ENCODE data around the gene GALE. TPM values are rescaled to one million over a fixed set of nuclear protein-coding genes. Genes with fewer than 3 reads are reported as not detected.
"Not testable (repeated sequence)": the region's sequence is repeated elsewhere in the genome, so short reads cannot be mapped to it uniquely, and the experiment has no call there.

Gene GALE
- total RNA-seq, 4 donors from 2014 or later, result 28.5 to 166 (median 124) TPM

DNA sequence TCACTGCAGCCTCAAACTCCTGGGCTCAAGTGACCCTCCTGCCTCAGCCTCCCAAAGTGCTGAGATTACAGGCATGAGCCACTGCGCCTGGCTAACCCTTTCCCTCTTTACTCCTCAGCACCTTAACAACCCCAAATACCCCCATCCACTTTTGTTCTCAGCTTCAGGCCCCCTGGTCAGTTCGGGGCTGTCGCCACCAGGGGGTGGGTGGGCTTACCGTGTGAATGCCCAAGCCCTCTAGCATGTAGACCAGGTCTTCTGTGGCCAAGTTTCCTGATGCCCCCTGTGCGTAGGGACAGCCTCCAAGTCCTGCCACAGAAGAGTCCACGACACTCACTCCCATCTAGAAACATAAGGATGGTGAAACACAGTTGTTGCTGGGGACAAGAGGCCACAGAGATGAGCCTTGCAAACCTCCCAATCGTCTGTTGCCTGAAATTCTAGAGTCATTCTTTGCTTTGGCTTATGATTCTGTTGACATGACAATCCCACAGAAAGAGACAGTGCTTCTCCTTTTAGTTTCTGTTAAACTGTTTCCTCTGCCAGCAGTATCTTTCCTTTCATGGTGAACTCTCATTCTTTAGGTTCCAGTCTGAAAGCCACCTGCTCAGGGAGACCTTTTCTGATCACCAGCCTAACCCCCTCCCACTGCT lies 3.8 kb upstream of the GALE start:
- in situ Hi-C loops (cut with MboI; ENCODE audit: low pct_ligation_motif_present in 1 of 4, low pct_unique_long_range_greater_than_20kb in 1 of 4, low sequenced_read_pairs in 3 of 4) (loop anchor here in 2 of 4 donors (10.0 to 25.0 kb wide), 2 partner anchors 60 to 108 kb away; partner anchors contain the start of genes CNR2 (in 1 of the 2) and FUCA1 (in 1 of the 2)), intact Hi-C loops (cut with DNase I; ENCODE audit: low total_unique reads) (loop anchor here (10.0 kb wide), 1 partner anchor 60 kb away; the partner anchor contains the start of gene FUCA1)
- Histone ChIP-seq H3K4me3 (no peak overlapping the region), H3K4me1 (peaks cover 12 to 15% (median 15%) of the 10 kb centered on the region in 4 donors), H3K9me3 (no peaks in the 10 kb centered on the region), H3K36me3 (peaks cover 0 to 6% (median 0%) of the 10 kb centered on the region in 4 donors), H3K27me3 (no peaks in the 10 kb centered on the region), H3K27ac (no peak overlapping the region)
- DNase-seq, result no peak
- WGBS, 2 donors (ENCODE audit: low coverage in 1 of 2), result 68% methylated on average over 7 of the region's 7 CpGs; no CpG with 5 or more reads in 1 of the 2 donors
- TF ChIP-seq POLR2A (IDR thresholded peaks at IDR 0.05), result no peak
- TF ChIP-seq, protein P1, sequence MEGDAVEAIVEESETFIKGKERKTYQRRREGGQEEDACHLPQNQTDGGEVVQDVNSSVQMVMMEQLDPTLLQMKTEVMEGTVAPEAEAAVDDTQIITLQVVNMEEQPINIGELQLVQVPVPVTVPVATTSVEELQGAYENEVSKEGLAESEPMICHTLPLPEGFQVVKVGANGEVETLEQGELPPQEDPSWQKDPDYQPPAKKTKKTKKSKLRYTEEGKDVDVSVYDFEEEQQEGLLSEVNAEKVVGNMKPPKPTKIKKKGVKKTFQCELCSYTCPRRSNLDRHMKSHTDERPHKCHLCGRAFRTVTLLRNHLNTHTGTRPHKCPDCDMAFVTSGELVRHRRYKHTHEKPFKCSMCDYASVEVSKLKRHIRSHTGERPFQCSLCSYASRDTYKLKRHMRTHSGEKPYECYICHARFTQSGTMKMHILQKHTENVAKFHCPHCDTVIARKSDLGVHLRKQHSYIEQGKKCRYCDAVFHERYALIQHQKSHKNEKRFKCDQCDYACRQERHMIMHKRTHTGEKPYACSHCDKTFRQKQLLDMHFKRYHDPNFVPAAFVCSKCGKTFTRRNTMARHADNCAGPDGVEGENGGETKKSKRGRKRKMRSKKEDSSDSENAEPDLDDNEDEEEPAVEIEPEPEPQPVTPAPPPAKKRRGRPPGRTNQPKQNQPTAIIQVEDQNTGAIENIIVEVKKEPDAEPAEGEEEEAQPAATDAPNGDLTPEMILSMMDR (IDR thresholded peaks at IDR 0.05), result no peak

- peaks cover 0 to 6% (median 0%) of the 10 kb centered on the region in 4 donors for H3K36me3 ChIP-seq
- H3K27me3 ChIP-seq, result no peaks in the 10 kb centered on the region
- in situ Hi-C loops (cut with MboI; ENCODE audit: low pct_ligation_motif_present in 1 of 4, low pct_unique_long_range_greater_than_20kb in 1 of 4, low sequenced_read_pairs in 3 of 4) (loop anchor here in 2 of 4 donors (10.0 to 25.0 kb wide), 2 partner anchors 61 to 109 kb away; partner anchors contain the start of genes CNR2 (in 1 of the 2) and FUCA1 (in 1 of the 2)), intact Hi-C loops (cut with DNase I; ENCODE audit: low total_unique reads) (loop anchor here (10.0 kb wide), 1 partner anchor 61 kb away; the partner anchor contains the start of gene FUCA1)
- peaks cover 14 to 22% (median 21%) of the 10 kb centered on the region in 4 donors for H3K4me1 ChIP-seq
- no peak overlapping the region for H3K4me3 ChIP-seq
- no peaks in the 10 kb centered on the region for H3K9me3 ChIP-seq
- no peak overlapping the region for H3K27ac ChIP-seq
- WGBS, 2 donors (ENCODE audit: low coverage in 1 of 2), result 93 to 100% methylated on average over 1 to 5 of the region's 5 CpGs
- no peak for DNase-seq
- TF ChIP-seq POLR2A (IDR thresholded peaks at IDR 0.05) (no peak), EP300 (IDR thresholded peaks at IDR 0.05; ENCODE audit: low read depth) (no peak), POLR2AphosphoS5 (IDR thresholded peaks at IDR 0.05) (no peak)
- TF ChIP-seq, protein P1 (IDR thresholded peaks at IDR 0.05), result no peak
Observed at GRCh38 chr1:23803674-23804073, 3.1 kb upstream of the GALE start.

DNA sequence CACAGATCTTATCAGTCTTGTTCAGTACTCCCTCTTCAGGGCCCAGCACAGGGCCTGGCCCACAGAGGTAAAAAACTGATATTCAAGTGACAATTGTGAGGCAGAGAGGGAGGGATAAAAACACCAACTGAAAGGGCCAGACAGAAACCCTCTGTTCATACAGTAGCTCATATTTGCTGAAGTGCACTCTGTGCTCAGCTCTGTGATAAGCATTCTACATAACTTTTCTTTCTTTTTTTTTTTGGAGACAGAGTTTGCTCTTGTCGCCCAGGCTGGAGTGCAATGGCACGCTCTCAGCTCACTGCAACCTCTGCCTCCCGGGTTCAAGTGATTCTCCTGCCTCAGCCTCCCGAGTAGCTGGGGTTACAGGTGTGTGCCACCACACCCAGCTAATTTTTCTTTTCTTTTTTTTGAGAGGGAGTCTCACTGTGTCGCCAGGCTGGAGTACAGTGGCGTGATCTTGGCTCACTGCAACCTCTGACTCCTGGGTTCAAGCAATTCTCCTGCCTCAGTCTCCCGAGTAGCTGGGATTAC lies 2.3 kb upstream of the GALE start:
- H3K9me3 ChIP-seq, H3K27ac ChIP-seq, DNase-seq, H3K27me3 ChIP-seq, H3K36me3 ChIP-seq, H3K4me3 ChIP-seq: not testable (repeated sequence)
- in situ Hi-C loops (cut with MboI; ENCODE audit: low pct_ligation_motif_present in 1 of 4, low pct_unique_long_range_greater_than_20kb in 1 of 4, low sequenced_read_pairs in 3 of 4) (loop anchor here in 2 of 4 donors (10.0 to 25.0 kb wide), 2 partner anchors 62 to 109 kb away; partner anchors contain the start of genes CNR2 (in 1 of the 2) and FUCA1 (in 1 of the 2)), intact Hi-C loops (cut with DNase I; ENCODE audit: low total_unique reads) (loop anchor here (10.0 kb wide), 1 partner anchor 62 kb away; the partner anchor contains the start of gene FUCA1)
- 95 to 100% methylated on average over 2 to 7 of the region's 7 CpGs for WGBS, 2 donors (ENCODE audit: low coverage in 1 of 2)
- peaks cover 14 to 27% (median 25%) of the 10 kb centered on the region in 4 donors for H3K4me1 ChIP-seq

DNA sequence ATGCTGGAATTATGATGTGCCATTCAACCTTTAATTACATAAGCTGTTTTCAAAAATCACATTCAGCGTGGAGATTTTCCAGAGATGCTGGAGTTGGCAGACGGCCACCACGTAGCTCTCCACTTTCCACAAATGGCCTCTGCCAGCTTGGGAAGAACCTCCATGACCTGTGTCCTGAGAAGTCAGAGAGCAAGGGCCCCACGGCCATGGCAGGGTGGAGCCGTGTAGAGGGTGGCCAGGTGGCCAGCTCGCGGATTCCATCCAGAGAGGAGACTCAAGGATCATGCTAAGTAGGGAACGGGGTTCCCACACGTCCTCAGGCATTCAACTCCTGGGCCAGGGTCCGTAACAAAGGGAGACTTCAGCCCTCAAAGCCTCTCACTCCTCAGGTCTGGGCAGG lies 1.3 kb upstream of the GALE start:
- peaks cover 0 to under 1% (median 0%) of the 10 kb centered on the region in 4 donors for H3K36me3 ChIP-seq

More for the DNA sequence above, 1.3 kb upstream of the GALE start:
- 60 to 67% methylated on average over 1 to 10 of the region's 10 CpGs for WGBS, 2 donors (ENCODE audit: low coverage in 1 of 2)
- peaks cover 14 to 33% (median 25%) of the 10 kb centered on the region in 4 donors for H3K4me1 ChIP-seq
- no peaks in the 10 kb centered on the region for H3K9me3 ChIP-seq
- no peaks in the 10 kb centered on the region for H3K27me3 ChIP-seq
- in situ Hi-C loops (cut with MboI; ENCODE audit: low pct_ligation_motif_present in 1 of 4, low pct_unique_long_range_greater_than_20kb in 1 of 4, low sequenced_read_pairs in 3 of 4) (loop anchor here in 2 of 4 donors (10.0 to 25.0 kb wide), 2 partner anchors 63 to 110 kb away; partner anchors contain the start of genes CNR2 (in 1 of the 2) and FUCA1 (in 1 of the 2)), intact Hi-C loops (cut with DNase I; ENCODE audit: low total_unique reads) (loop anchor here (10.0 kb wide), 1 partner anchor 63 kb away; the partner anchor contains the start of gene FUCA1)
- H3K4me3 ChIP-seq, result peak overlapping the region in 2 of 4 donors; percentile 84 to 86
- peak; percentile 11 for DNase-seq
- TF ChIP-seq, protein P1 (IDR thresholded peaks at IDR 0.05), result no peak
- no peak for TF ChIP-seq POLR2AphosphoS5 (IDR thresholded peaks at IDR 0.05)
- no peak for TF ChIP-seq EP300 (IDR thresholded peaks at IDR 0.05; ENCODE audit: low read depth)
- TF ChIP-seq POLR2A (IDR thresholded peaks at IDR 0.05), result no peak
- peak overlapping the region in 3 of 4 donors; percentile 91 to 96 (median 94) for H3K27ac ChIP-seq
